Smooth muscle cell (in vitro differentiated cells): ENCODE results near the gene OR51Q1. TPM values are rescaled to one million over a fixed set of nuclear protein-coding genes. Genes with fewer than 3 reads are reported as not detected.

Experiments used
- DNase-seq: peaks from one replicate; lab custom pipeline; 2025; ENCODE audit not compliant: unreplicated experiment; lab: John Stamatoyannopoulos, UW
- H2AFZ ChIP-seq: fragments of 200-600 bp; sonication (generic); 2 replicates; pipeline ENCODE4 v1.6.0; 2016; ENCODE audit warnings: antibody characterized with exemption, low read depth, mild to moderate bottlenecking
- H3F3A ChIP-seq: fragments of 200-600 bp; sonication (generic); 2 replicates; pipeline ENCODE4 v1.6.0; 2017; ENCODE audit warnings: antibody characterized with exemption, low read depth
- H3K27ac ChIP-seq: fragments of 200-600 bp; sonication (generic); 2 replicates; pipeline ENCODE4 v1.5.1; 2016; ENCODE audit warnings: low read depth, mild to moderate bottlenecking
- H3K27me3 ChIP-seq: fragments of 200-600 bp; sonication (generic); 2 replicates; pipeline ENCODE4 v1.6.1; 2016; ENCODE audit warnings: low read depth, mild to moderate bottlenecking
- H3K36me3 ChIP-seq: fragments of 200-600 bp; sonication (generic); 2 replicates; pipeline ENCODE4 v1.5.1; 2016; ENCODE audit warnings: low read depth
- H3K4me1 ChIP-seq: fragments of 200-600 bp; sonication (generic); 2 replicates; pipeline ENCODE4 v1.5.1; 2016; ENCODE audit warnings: low read depth
- H3K4me2 ChIP-seq: fragments of 200-600 bp; sonication (generic); 2 replicates; pipeline ENCODE4 v1.6.0; 2016; ENCODE audit warnings: mild to moderate bottlenecking
- H3K4me3 ChIP-seq: fragments of 200-600 bp; sonication (generic); 2 replicates; pipeline ENCODE4 v1.5.1; 2016; ENCODE audit warnings: mild to moderate bottlenecking
- H3K79me2 ChIP-seq: fragments of 200-600 bp; sonication (generic); 2 replicates; pipeline ENCODE4 v1.6.0; 2016; ENCODE audit warnings: low read depth, mild to moderate bottlenecking
- H3K9ac ChIP-seq: fragments of 200-600 bp; sonication (generic); 2 replicates; pipeline ENCODE4 v1.6.0; 2016; ENCODE audit warnings: low read depth
- H3K9me3 ChIP-seq: fragments of 200-600 bp; sonication (generic); replicated peaks from 2 replicates; pipeline ENCODE4 v1.5.1; 2016; ENCODE audit warnings: low read depth
- H4K20me1 ChIP-seq: fragments of 200-600 bp; sonication (generic); 2 replicates; pipeline ENCODE4 v1.6.0; 2016; ENCODE audit warnings: low read depth
- CTCF ChIP-seq: fragments of 200-600 bp; sonication (generic); IDR thresholded peaks from 2 replicates; pipeline ENCODE4 v1.5.1; 2017; ENCODE audit warnings: borderline replicate concordance, mild to moderate bottlenecking, antibody characterized with exemption; ENCODE audit not compliant: insufficient read depth, poor library complexity, severe bottlenecking
- WGBS: methylation state at CpG from one replicate; pipeline ENCODE4 v1.1.7; 2016; ENCODE audit warnings: low lambda C conversion rate; 5-methylcytosine and 5-hydroxymethylcytosine counted together
- polyA plus RNA-seq: library from polyadenylated mRNA; unstranded; fragments of >200 nt; fragmentation: Nextera tagmentation; extraction: Ambion mirVana; gene quantifications from 2 replicates; pipeline ENCODE4 v1.2.1, GENCODE V29; 2016
- total RNA-seq: library from RNA; depleted of rRNA; stranded (reverse); fragments of >200 nt; gene quantifications from 2 replicates; pipeline ENCODE4 v1.2.3, GENCODE V29; 2014

Gene OR51Q1, protein sequence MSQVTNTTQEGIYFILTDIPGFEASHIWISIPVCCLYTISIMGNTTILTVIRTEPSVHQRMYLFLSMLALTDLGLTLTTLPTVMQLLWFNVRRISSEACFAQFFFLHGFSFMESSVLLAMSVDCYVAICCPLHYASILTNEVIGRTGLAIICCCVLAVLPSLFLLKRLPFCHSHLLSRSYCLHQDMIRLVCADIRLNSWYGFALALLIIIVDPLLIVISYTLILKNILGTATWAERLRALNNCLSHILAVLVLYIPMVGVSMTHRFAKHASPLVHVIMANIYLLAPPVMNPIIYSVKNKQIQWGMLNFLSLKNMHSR
- not detected in 2 replicates for total RNA-seq
- not detected in 2 replicates for polyA plus RNA-seq

- no peaks in the 10 kb centered on the region for H4K20me1 ChIP-seq
- no peaks in the 10 kb centered on the region for H3K9me3 ChIP-seq
- H3K27ac ChIP-seq: no peak within 1 kb of the TSS
- H3K4me3 ChIP-seq: no peak within 1 kb of the TSS
- 83% methylated on average over 1 of the region's 1 CpG for WGBS
- peaks cover 5% of the 10 kb centered on the region for H3K27me3 ChIP-seq
- no peaks in the 10 kb centered on the region for H3K36me3 ChIP-seq
- no peaks in the 10 kb centered on the region for H3K79me2 ChIP-seq
- no peaks in the 10 kb centered on the region for H3K4me1 ChIP-seq
- no peak for DNase-seq
- H2AFZ ChIP-seq: no peak within 1 kb of the TSS
- no peak within 1 kb of the TSS for H3K9ac ChIP-seq
- H3K4me2 ChIP-seq: no peak within 1 kb of the TSS
- no peaks in the 10 kb centered on the region for H3F3A ChIP-seq
- TF ChIP-seq CTCF: no peak
Observed at GRCh38 chr11:5421811-5422210, at the start of gene OR51Q1. Gene OR51Q1, plus strand, starts transcription at chr11:5422111. Its CDS starts 90 bp downstream, at chr11:5422201.

DNA sequence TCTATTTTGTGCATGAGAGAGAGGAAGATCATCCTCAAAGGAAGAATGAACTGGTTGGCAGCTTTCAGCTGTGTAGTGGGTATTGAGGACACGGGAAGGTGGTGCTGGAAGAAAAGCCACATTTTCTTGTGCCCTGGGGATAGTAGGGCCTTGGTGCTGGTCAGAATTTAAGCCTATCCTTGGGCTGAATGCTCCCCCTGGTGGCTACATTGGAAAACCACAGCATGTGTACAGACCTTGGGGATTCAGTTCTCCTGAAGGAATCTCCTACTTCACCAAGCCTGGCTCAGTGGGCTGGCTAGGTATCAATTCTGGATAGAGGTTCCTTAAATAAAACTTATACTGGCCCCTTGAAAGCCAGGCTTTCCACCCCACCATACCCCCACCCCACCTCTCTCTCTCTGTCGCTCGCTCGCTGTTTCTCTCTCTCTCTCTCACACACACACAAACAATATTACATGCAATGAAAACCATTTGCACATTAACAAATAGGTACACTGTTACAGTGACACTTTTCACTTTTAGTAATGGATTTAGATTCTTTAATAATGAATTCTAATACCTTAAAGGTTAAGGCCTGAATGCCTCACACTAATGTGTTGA is 41.1 kb upstream of the OR51Q1 start:
- Histone ChIP-seq H3K36me3 (no peaks in the 10 kb centered on the region), H3K4me2 (no peak overlapping the region), H3K9me3 (no peaks in the 10 kb centered on the region), H3K27ac (no peak overlapping the region), H3K27me3 (no peaks in the 10 kb centered on the region), H3K4me3 (no peak overlapping the region), H3F3A (no peaks in the 10 kb centered on the region), H2AFZ (no peak overlapping the region), H3K79me2 (no peaks in the 10 kb centered on the region), H3K9ac (no peak overlapping the region), H3K4me1 (peaks cover 15% of the 10 kb centered on the region), H4K20me1 (no peaks in the 10 kb centered on the region)
- TF ChIP-seq CTCF: peak; percentile 85
- 77% methylated on average over 4 of the region's 4 CpGs for WGBS
- no peak for DNase-seq

- no peak for TF ChIP-seq CTCF
- Histone ChIP-seq H3K27ac (no peak within 1 kb of the TSS), H3K4me1 (peaks cover 15% of the 10 kb centered on the region), H3K36me3 (no peaks in the 10 kb centered on the region), H3K27me3 (no peaks in the 10 kb centered on the region), H3K9ac (no peak within 1 kb of the TSS), H4K20me1 (no peaks in the 10 kb centered on the region), H3K79me2 (no peaks in the 10 kb centered on the region), H3K4me3 (no peak within 1 kb of the TSS), H3K4me2 (no peak within 1 kb of the TSS), H2AFZ (no peak within 1 kb of the TSS), H3F3A (no peaks in the 10 kb centered on the region), H3K9me3 (no peaks in the 10 kb centered on the region)
- 78% methylated on average over 1 of the region's 1 CpG for WGBS
- DNase-seq: no peak
Observed at GRCh38 chr11:5383576-5383975, 38.3 kb upstream of the OR51Q1 start, which contains the start of gene OR51M1. Gene OR51M1, plus strand, starts transcription at chr11:5383812. Its CDS starts 5,587 bp downstream, at chr11:5389399.
